GM19395 (cell line): ENCODE measurements around the gene QRFPR.
"Not testable (repeated sequence)": the region's sequence is repeated elsewhere in the genome, so short reads cannot be mapped to it uniquely, and the experiment has no call there.

Experiments
- ATAC-seq: cut with Tn5 transposase; IDR thresholded peaks from one replicate; pipeline ENCODE4 v1.9.1; 2021; ENCODE audit warnings: mild to moderate bottlenecking, moderate library complexity; ENCODE audit not compliant: unreplicated experiment

QRFPR gene

GRCh38 chr4:121340247-121340646, 40.6 kb downstream of the QRFPR start:
- ATAC-seq: no peak

GRCh38 chr4:121339824-121340223, 41.0 kb downstream of the QRFPR start:
- no peak for ATAC-seq

- no peak for ATAC-seq
These were observed 41.5 kb downstream of the QRFPR start for GRCh38 chr4:121339307-121339706.

- no peak for ATAC-seq
These were observed 42.3 kb downstream of the QRFPR start for GRCh38 chr4:121338518-121338917.

- no peak for ATAC-seq
These were observed 44.1 kb downstream of the QRFPR start for GRCh38 chr4:121336706-121337105.

GRCh38 chr4:121330180-121330665, 50.6 kb downstream of the QRFPR start:
- ATAC-seq: no peak

- ATAC-seq: no peak
These were observed 54.2 kb downstream of the QRFPR start for GRCh38 chr4:121326597-121326996.

- no peak for ATAC-seq
These were observed 56.5 kb downstream of the QRFPR start for GRCh38 chr4:121324331-121324730.

- no peak for ATAC-seq
These were observed 59.4 kb downstream of the QRFPR start for GRCh38 chr4:121321466-121321865.

- ATAC-seq: no peak
These were observed 64.7 kb downstream of the QRFPR start for GRCh38 chr4:121316091-121316490.

GRCh38 chr4:121313430-121313829, 67.4 kb downstream of the QRFPR start:
- ATAC-seq: not testable (repeated sequence)

GRCh38 chr4:121308828-121309227, 72.0 kb downstream of the QRFPR start:
- no peak for ATAC-seq

- ATAC-seq: no peak
These were observed 72.5 kb downstream of the QRFPR start for GRCh38 chr4:121308328-121308663.

- ATAC-seq: peak; percentile 96
These were observed 73.1 kb downstream of the QRFPR start for GRCh38 chr4:121307445-121308327.

- ATAC-seq: peak; percentile 34
These were observed 73.9 kb downstream of the QRFPR start for GRCh38 chr4:121306931-121307330.

GRCh38 chr4:121304893-121305292, 75.9 kb downstream of the QRFPR start:
- ATAC-seq: no peak

GRCh38 chr4:121299367-121299766, 81.5 kb downstream of the QRFPR start:
- no peak for ATAC-seq

- ATAC-seq: no peak
These were observed 97.5 kb downstream of the QRFPR start for GRCh38 chr4:121283319-121283718.

- no peak for ATAC-seq
These were observed 100.4 kb downstream of the QRFPR start for GRCh38 chr4:121280425-121280824.

GRCh38 chr4:121278811-121279368, 101.9 kb downstream of the QRFPR start:
- peak; percentile 92 for ATAC-seq
